K562 (cell line): ENCODE measurements around the gene CLIP2. TPM values are rescaled to one million over a fixed set of nuclear protein-coding genes. Genes with fewer than 3 reads are reported as not detected.

Experiments
- ATAC-seq: fragments of 200-7000 bp; cut with Tn5 transposase; 3 replicates; pipeline ENCODE4 v1.9.1; 2020; ENCODE audit warnings: moderate library complexity
- BruUV-seq: library from RNA; stranded (reverse); fragments of 400-500 nt; replicated peaks from 2 replicates; lab custom pipeline; 2021; lab: Mats Ljungman, UMichigan
- CTCF ChIA-PET: fragments of 300-600 bp; formaldehyde crosslinking; extraction: SDS; loops from one replicate; lab custom pipeline; 2021; ENCODE audit warnings: low intra/inter-chr PET ratio; lab: Yijun Ruan, JAX
- POLR2A ChIA-PET: fragments of 300-600, 350-650 bp; sonication (Branson Sonifier 250); formaldehyde crosslinking; extraction: SDS; loops from one replicate; lab custom pipeline; 2021; ENCODE audit warnings: antibody characterized with exemption, inconsistent platforms; lab: Yijun Ruan, JAX
- DNase-seq, 4 experiments: peaks; one replicate each; pipeline versions ENCODE4 v3.0.0 to v3.0.0-alpha.2; 2011 to 2018; ENCODE audit warnings: low spot score in 3 of 4, mixed read lengths in 3 of 4; ENCODE audit errors: extremely low read depth in 1 of 4
- FAIRE-seq: peaks from 2 replicates; lab custom pipeline; 2011; peaks lifted over from hg19 to GRCh38; lab: Jason Lieb, UNC
- H2AFZ ChIP-seq: 2 replicates; pipeline ENCODE4 v1.6.0; 2011; ENCODE audit warnings: low read depth, low read length, control low read depth, inconsistent platforms
- H3K27ac ChIP-seq: fragments of 200-600 bp; 3 replicates; pipeline ENCODE4 v1.8.0; 2011; ENCODE audit warnings: low read depth, mild to moderate bottlenecking, control low read depth, inconsistent platforms, low read length, moderate library complexity, mixed read lengths; ENCODE audit errors: extremely low read depth
- H3K27me3 ChIP-seq, 2 experiments: fragments of 300-600 bp in 1 of 2; 2 replicates in 1 of 2; 3 replicates in 1 of 2; pipeline versions ENCODE4 v1.6.0 to v1.8.0; 2011; ENCODE audit warnings: inconsistent platforms in 2 of 2, low read length in 2 of 2, mild to moderate bottlenecking in 1 of 2, mixed read lengths in 1 of 2, moderate library complexity in 1 of 2; ENCODE audit not compliant: control insufficient read depth in 2 of 2, insufficient read depth in 2 of 2
- H3K36me3 ChIP-seq: fragments of 300-600 bp; 3 replicates; pipeline ENCODE4 v1.8.0; 2011; ENCODE audit warnings: mild to moderate bottlenecking, low read length, inconsistent platforms; ENCODE audit not compliant: control insufficient read depth, insufficient read depth
- H3K4me1 ChIP-seq, 2 experiments: fragments of 200-600 bp in 1 of 2; replicated peaks in 1 of 2; 2 replicates in 1 of 2; 3 replicates in 1 of 2; pipeline versions ENCODE4 v1.5.1 to v1.8.0; 2011; ENCODE audit warnings: inconsistent platforms in 2 of 2, low read length in 2 of 2, mild to moderate bottlenecking in 1 of 2, mixed read lengths in 1 of 2, moderate library complexity in 1 of 2; ENCODE audit not compliant: control insufficient read depth in 2 of 2, insufficient read depth in 2 of 2
- H3K4me2 ChIP-seq: 2 replicates; pipeline ENCODE4 v1.6.1; 2011; ENCODE audit warnings: low read length, control low read depth, inconsistent platforms, mixed read lengths; ENCODE audit not compliant: insufficient read depth
- H3K4me3 ChIP-seq: fragments of 200-600 bp; sonication (generic), shearing (Covaris generic); 2 replicates; pipeline ENCODE4 v1.5.1; 2016; ENCODE audit warnings: control low read depth, inconsistent platforms
- H3K79me2 ChIP-seq: fragments of 200-600 bp; 3 replicates; pipeline ENCODE4 v1.8.0; 2011; ENCODE audit warnings: low read length, inconsistent platforms; ENCODE audit not compliant: control insufficient read depth, insufficient read depth
- H3K9ac ChIP-seq, 2 experiments: 2 replicates each; pipeline versions ENCODE4 v1.6.0 to v1.6.1; 2011; ENCODE audit warnings: low read depth in 2 of 2, low read length in 2 of 2, control low read depth in 1 of 2, inconsistent platforms in 1 of 2, mild to moderate bottlenecking in 1 of 2, mixed read lengths in 1 of 2; ENCODE audit not compliant: insufficient read depth in 1 of 2
- H3K9me1 ChIP-seq: one replicate; pipeline ENCODE4 v1.6.0; 2011; ENCODE audit warnings: inconsistent platforms, mild to moderate bottlenecking, low read length, moderate library complexity; ENCODE audit not compliant: control insufficient read depth, insufficient read depth
- H3K9me3 ChIP-seq: replicated peaks from 2 replicates; pipeline ENCODE4 v1.5.1; 2011; ENCODE audit warnings: low read depth, low read length, inconsistent platforms; ENCODE audit not compliant: control insufficient read depth, insufficient read depth
- H4K20me1 ChIP-seq: replicated peaks from 2 replicates; pipeline ENCODE4 v1.6.1; 2011; ENCODE audit warnings: low read length, inconsistent platforms, mixed read lengths; ENCODE audit not compliant: control insufficient read depth, insufficient read depth
- BRCA1 ChIP-seq, 2 experiments: fragments of 450-650 bp in 1 of 2; sonication (generic) in 1 of 2; formaldehyde crosslinking in 1 of 2; IDR thresholded peaks; 2 replicates each; pipeline versions ENCODE4 v1.5.0 to v1.6.1; 2017 to 2020; ENCODE audit warnings: mild to moderate bottlenecking in 1 of 2, missing genetic modification reagents in 1 of 2
- E4F1 ChIP-seq: fragments of 250-450 bp; sonication (Bioruptor Pico); IDR thresholded peaks from 2 replicates; pipeline ENCODE4 v1.5.0; 2021; ENCODE audit warnings: mild to moderate bottlenecking, borderline replicate concordance
- FOXJ3 ChIP-seq: sonication (generic); formaldehyde crosslinking; IDR thresholded peaks from 2 replicates; pipeline ENCODE4 v1.4.0; 2020; ENCODE audit warnings: mild to moderate bottlenecking, missing genetic modification reagents
- HDAC6 ChIP-seq: IDR thresholded peaks from 2 replicates; pipeline ENCODE4 v1.6.1; 2012; ENCODE audit warnings: low read depth, mild to moderate bottlenecking, control low read depth, inconsistent platforms, low read length, moderate library complexity
- JUN ChIP-seq, 2 experiments: sonication (generic) in 1 of 2; formaldehyde crosslinking in 1 of 2; IDR thresholded peaks; 2 replicates each; pipeline versions ENCODE4 v1.6.1 to v1.8.0; 2012 to 2022; ENCODE audit warnings: borderline replicate concordance in 2 of 2, mild to moderate bottlenecking in 2 of 2, improper control_type of control experiment in 1 of 2, low read depth in 1 of 2, low read length in 1 of 2, missing genetic modification reagents in 1 of 2
- PBX2 ChIP-seq, 2 experiments: IDR thresholded peaks in 1 of 2; conservative IDR thresholded peaks in 1 of 2; 2 replicates each; pipeline ENCODE4 v1.6.1; 2016; ENCODE audit warnings: low read depth in 2 of 2, mild to moderate bottlenecking in 1 of 2, missing compliant biosample characterization in 1 of 2, missing genetic modification characterization in 1 of 2, moderate library complexity in 1 of 2
- RBBP5 ChIP-seq: fragments of 200-600 bp; sonication (generic); IDR thresholded peaks from 2 replicates; pipeline ENCODE4 v1.6.1; 2012; ENCODE audit warnings: borderline replicate concordance, mild to moderate bottlenecking, low read length, control low read depth, inconsistent platforms; ENCODE audit not compliant: insufficient read depth, poor library complexity, severe bottlenecking
- ZNF707 ChIP-seq: fragments of 250-450 bp; sonication (Bioruptor Pico); conservative IDR thresholded peaks from 2 replicates; pipeline ENCODE4 v1.8.0; 2022; ENCODE audit warnings: inconsistent platforms, mild to moderate bottlenecking, moderate library complexity
- WGBS: fragments of 100-300 bp; shearing (Covaris generic); methylation state at CpG from one replicate; pipeline ENCODE4 v1.1.6; 2016; ENCODE audit warnings: low coverage, mixed read lengths; ENCODE audit not compliant: insufficient coverage; ENCODE audit errors: missing lambda C conversion rate; 5-methylcytosine and 5-hydroxymethylcytosine counted together
- in situ Hi-C: fragments of 300-500 bp; cut with MboI; formaldehyde crosslinking; loops from 4 replicates; pipeline ENCODE4 v1.15.0; 2018; ENCODE audit warnings: inconsistent platforms, mixed read lengths
- intact Hi-C: fragments of 100-400 bp; cut with micrococcal nuclease; formaldehyde crosslinking; loops from 2 replicates; pipeline ENCODE4 v1.14.2; 2022
- polyA plus RNA-seq, 8 experiments: library from polyadenylated mRNA; depleted of rRNA in 4 of 8; stranded (reverse) in 5 of 8; unstranded in 3 of 8; fragments of >200 nt; fragmentation: Nextera tagmentation in 2 of 8; fragmentation: Illumina TruSeq in 1 of 8; extraction: Ambion mirVana in 2 of 8; extraction: Trizol in 1 of 8; gene quantifications; 2 replicates each; pipeline versions ENCODE4 v1.2.1 to v1.2.3, GENCODE V29; 2011 to 2014; ENCODE audit warnings: inconsistent platforms in 1 of 8, missing spikeins in 1 of 8
- total RNA-seq, 7 experiments: library from RNA; depleted of rRNA in 6 of 7; stranded (reverse); fragments of >200 nt in 6 of 7; fragmentation: Illumina TruSeq in 2 of 7; extraction: Trizol in 2 of 7; gene quantifications; 2 replicates each; pipeline versions ENCODE4 v1.2.1 to v1.2.3, GENCODE V29; 2011 to 2021; ENCODE audit warnings: low replicate concordance in 1 of 7
- TF ChIP-seq, protein P1 (sequence below): IDR thresholded peaks from 2 replicates; pipeline ENCODE4 v1.6.1; 2011; ENCODE audit warnings: borderline replicate concordance, low read depth, mild to moderate bottlenecking, moderate library complexity, low read length; ENCODE audit not compliant: insufficient read depth, poor library complexity, severe bottlenecking
- TF ChIP-seq, protein P2 (sequence below): fragments of 450-650 bp; formaldehyde crosslinking; IDR thresholded peaks from 2 replicates; pipeline ENCODE4 v1.4.0; 2020; ENCODE audit warnings: mild to moderate bottlenecking, moderate library complexity

The CLIP2 gene
- total and polyA plus RNA-seq, 9 of the 15 experiments (the other 6 are each of a cell fraction or from before 2014, with no cell fraction given) = 0.07 to 5.4 (median 2.1) TPM

- no peaks in the 10 kb centered on the region for H3K79me2 ChIP-seq
- BruUV-seq = no TSS peak
- no peak overlapping the region for H2AFZ ChIP-seq
- no peaks in the 10 kb centered on the region for H3K9me3 ChIP-seq
- no peak overlapping the region for H3K27ac ChIP-seq
- no peak overlapping the region for H3K4me2 ChIP-seq
- CTCF ChIA-PET = no interaction called here
- DNase-seq (no peak), FAIRE-seq (no peak), ATAC-seq (peak; percentile 36; the same call in 1 of the 3 replicates)
- no peak overlapping the region for H3K4me3 ChIP-seq
- in situ Hi-C loops = no loop called here
- 11% methylated on average over 9 of the region's 9 CpGs for WGBS
- no peaks in the 10 kb centered on the region for H3K36me3 ChIP-seq
- H3K4me1 ChIP-seq = peaks cover 0 to 10% of the 10 kb centered on the region in 2 experiments; a peak in 2 of 5 replicates
- intact Hi-C loops = no loop called here
- no peaks in the 10 kb centered on the region for H3K9me1 ChIP-seq
- peak overlapping the region in 1 of 2 experiments; percentile 40; a peak in 1 of 4 replicates for H3K9ac ChIP-seq
- no peaks in the 10 kb centered on the region; the same call in 1 of the 2 replicates for H4K20me1 ChIP-seq
- POLR2A ChIA-PET = interaction anchor here (0.5 to 0.6 kb wide), 2 partner anchors 24 to 37 kb away, joined by 3 read pairs; no protein-coding TSS in a partner anchor
- H3K27me3 ChIP-seq = no peaks in the 10 kb centered on the region; a peak in 1 of 5 replicates
- TF ChIP-seq FOXJ3 (CRISPR knock-in tag) = no peak
- TF ChIP-seq, protein P1, sequence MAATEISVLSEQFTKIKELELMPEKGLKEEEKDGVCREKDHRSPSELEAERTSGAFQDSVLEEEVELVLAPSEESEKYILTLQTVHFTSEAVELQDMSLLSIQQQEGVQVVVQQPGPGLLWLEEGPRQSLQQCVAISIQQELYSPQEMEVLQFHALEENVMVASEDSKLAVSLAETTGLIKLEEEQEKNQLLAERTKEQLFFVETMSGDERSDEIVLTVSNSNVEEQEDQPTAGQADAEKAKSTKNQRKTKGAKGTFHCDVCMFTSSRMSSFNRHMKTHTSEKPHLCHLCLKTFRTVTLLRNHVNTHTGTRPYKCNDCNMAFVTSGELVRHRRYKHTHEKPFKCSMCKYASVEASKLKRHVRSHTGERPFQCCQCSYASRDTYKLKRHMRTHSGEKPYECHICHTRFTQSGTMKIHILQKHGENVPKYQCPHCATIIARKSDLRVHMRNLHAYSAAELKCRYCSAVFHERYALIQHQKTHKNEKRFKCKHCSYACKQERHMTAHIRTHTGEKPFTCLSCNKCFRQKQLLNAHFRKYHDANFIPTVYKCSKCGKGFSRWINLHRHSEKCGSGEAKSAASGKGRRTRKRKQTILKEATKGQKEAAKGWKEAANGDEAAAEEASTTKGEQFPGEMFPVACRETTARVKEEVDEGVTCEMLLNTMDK = no peak
- no peak for TF ChIP-seq ZNF707 (CRISPR knock-in tag)
- TF ChIP-seq E4F1 = no peak
- no peak for TF ChIP-seq HDAC6
- no peak for TF ChIP-seq RBBP5
- no peak for TF ChIP-seq PBX2 (CRISPR knock-in tag; IDR thresholded peaks at IDR 0.05; ENCODE audit: low read depth)
- no peak for TF ChIP-seq PBX2 (tag; conservative IDR thresholded peaks at IDR 0.05; ENCODE audit: low read depth)
- TF ChIP-seq, protein P2, sequence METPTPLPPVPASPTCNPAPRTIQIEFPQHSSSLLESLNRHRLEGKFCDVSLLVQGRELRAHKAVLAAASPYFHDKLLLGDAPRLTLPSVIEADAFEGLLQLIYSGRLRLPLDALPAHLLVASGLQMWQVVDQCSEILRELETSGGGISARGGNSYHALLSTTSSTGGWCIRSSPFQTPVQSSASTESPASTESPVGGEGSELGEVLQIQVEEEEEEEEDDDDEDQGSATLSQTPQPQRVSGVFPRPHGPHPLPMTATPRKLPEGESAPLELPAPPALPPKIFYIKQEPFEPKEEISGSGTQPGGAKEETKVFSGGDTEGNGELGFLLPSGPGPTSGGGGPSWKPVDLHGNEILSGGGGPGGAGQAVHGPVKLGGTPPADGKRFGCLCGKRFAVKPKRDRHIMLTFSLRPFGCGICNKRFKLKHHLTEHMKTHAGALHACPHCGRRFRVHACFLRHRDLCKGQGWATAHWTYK (CRISPR knock-in tag) = no peak
- no peak for TF ChIP-seq JUN (IDR thresholded peaks at IDR 0.05; ENCODE audit: borderline replicate concordance, low read depth, low read length)
- no peak for TF ChIP-seq JUN (CRISPR knock-in tag; IDR thresholded peaks at IDR 0.05; ENCODE audit: borderline replicate concordance)
- TF ChIP-seq BRCA1 (IDR thresholded peaks at IDR 0.05) = no peak
- no peak for TF ChIP-seq BRCA1 (CRISPR knock-in tag; IDR thresholded peaks at IDR 0.05)
Observed at GRCh38 chr7:74337926-74338325, 48.7 kb downstream of the CLIP2 start.
